DMS 273 (cell line): ENCODE measurements around the gene TDRD3.
"Not testable (repeated sequence)": the region's sequence is repeated elsewhere in the genome, so short reads cannot be mapped to it uniquely, and the experiment has no call there.

Experiments
- DNase-seq: peaks from one replicate; lab custom pipeline; 2025; ENCODE audit not compliant: unreplicated experiment; lab: John Stamatoyannopoulos, UW

Gene TDRD3

DNA sequence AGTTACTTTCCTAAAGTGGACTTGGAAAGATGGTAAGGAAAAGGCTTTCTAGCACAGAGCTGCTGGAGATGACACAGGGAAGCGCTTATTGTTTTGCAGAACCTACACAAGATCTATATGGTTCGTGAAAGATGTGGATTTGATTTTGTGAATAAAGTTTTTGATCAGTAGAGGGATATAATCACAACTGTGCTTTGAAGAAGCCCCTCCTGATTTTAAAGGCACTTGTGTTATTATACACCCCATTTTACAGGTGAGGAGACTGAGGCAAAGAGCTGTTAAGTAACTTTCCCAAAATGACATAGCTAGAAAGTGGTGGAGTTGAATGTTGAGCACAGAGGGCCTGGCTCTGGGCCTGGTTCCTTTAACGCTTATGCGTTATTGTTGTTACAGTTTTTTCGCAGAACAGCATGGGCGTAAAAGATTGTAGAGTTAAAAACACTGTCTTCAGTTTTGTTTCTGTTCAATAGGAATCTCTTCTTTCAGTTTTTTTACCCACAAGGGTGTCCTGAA, 1.4 kb downstream of the TDRD3 start:
- peak; percentile 44 for DNase-seq

DNA sequence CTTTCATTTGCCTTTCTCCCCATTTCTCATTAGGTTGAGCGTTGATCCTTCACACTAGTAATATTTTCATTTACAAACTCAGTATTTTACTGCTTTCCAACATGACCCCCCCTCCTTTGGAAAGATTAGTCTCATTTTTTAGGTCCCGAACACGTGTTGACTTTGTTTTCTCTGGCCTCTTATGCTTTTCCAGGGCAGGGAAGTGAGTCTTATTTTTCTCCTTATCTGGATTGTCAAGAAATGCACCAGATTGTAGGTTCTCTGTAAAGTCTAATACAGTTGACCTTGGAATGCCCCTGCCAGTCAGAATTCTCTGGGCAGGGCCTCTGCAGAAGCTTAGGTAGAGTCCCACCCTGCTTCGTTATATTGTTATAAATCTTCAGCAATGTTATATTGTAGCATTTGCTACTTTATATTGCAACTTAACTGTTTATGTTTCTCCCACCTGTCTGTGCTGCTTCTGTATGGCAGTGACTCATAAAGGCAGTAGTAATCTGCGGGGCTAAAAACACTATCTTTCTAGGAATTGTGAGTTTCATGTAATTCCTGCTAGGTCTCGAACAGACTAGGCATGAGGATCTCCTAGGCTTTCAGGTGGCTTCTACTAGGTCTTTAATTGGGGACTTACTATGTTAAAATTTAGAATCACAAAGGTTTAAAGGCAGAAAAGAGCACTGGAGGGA, 2.0 kb downstream of the TDRD3 start:
- DNase-seq: peak; percentile 38

DNA sequence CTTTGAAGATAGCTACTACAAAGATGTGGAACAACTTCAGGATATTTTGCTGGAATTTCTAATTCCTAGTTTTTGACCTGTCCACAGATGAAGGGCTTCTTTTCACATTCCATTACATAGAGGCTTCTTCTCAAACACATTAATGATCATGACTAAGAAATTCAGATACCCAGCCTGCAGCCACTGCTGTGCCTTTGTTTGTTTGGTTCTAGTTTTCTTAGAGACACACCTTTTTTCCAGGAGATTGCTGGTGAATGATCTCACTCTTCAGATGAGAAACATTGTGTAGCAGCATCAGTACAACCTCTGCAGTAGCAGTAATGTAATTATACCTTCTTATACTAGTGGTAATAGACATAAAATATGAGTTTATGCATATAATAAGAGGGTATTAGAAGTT, 5.0 kb downstream of the TDRD3 start:
- DNase-seq: no peak

DNA sequence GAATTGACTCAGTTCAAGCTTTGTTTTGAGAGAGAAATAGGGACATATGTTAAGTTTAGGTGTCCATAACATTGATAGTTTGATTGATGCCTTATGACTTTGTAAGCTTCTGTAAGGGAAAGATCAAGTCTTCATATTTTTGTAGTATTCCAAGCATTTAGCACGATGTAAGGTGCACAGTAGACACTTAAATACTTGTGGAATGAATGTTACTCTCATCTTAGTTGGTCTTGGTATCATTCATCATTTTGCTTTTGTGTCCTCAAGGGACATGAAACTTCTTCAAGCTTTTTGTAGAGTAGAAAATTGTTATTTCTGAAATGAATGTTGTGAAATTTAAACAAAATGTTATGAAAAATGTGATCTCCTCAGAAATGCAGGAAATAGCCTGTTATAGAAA, 10.1 kb downstream of the TDRD3 start:
- DNase-seq: no peak

DNA sequence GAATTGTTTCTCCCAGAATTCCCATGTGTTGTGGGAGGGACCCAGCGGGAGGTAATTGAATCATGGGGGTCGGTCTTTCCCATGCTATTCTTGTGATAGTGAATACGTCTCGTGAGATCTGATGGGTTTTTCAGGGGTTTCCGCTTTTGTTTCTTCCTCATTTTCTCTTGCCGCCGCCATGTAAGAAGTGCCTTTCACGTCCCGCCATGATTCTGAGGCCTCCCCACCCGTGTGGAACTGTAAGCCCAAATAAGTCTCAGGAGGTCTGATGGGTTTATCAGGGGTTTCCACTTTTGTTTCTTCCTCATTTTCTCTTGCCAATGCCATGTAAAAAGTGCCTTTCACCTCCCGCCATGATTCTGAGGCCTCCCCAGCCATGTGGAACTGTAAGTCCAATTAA, 10.8 kb downstream of the TDRD3 start:
- not testable (repeated sequence) for DNase-seq

DNA sequence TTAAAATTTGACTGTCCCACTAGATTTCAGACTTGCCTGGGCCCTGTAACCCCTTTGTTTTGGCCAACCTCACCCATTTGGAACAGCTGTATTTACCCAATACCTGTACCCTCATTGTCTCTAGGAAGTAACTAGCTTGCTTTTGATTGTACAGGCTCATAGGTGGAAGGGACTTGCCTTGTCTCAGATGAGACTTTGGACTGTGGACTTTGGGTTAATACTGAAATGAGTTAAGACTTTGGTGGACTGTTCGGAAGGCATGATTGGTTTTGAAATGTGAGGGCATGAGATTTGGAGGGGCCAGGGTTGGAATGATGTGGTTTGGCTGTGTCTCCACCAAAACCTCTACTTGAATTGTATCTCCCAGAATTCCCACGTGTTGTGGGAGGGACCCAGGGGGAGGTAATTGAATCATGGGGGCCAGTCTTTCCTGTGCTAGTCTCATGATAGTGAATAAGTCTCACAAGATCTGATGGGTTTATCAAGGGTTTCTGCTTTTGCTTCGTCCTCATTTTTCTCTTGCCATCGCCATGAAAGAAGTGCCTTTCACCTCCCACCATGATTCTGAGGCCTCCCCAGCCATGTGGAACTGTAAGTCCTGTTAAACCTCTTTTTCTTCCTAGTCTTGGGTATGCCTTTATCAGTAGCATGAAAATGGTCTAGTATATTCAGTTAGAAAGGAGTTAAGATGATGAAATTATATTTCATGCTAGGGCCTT, 12.7 kb downstream of the TDRD3 start:
- DNase-seq: not testable (repeated sequence)

DNA sequence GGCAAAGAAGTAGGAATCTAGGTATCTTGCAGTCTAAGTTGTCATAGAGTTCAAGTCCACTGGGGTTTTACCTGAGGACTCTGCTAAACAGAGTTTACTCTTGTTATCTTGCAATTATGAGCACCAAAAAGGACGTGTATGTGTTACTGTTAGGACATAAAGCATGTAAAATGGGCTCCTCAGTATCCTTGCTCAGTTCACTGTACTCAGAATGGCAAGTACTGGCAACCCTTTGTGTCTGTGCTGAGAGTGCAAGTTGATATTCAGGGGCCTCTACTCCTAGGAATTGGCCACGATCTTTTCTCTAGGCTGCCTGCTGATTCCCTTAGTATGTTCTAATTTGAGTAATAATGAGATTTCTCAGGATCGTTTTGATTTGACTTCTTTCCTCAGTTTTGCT, 13.3 kb downstream of the TDRD3 start:
- no peak for DNase-seq

DNA sequence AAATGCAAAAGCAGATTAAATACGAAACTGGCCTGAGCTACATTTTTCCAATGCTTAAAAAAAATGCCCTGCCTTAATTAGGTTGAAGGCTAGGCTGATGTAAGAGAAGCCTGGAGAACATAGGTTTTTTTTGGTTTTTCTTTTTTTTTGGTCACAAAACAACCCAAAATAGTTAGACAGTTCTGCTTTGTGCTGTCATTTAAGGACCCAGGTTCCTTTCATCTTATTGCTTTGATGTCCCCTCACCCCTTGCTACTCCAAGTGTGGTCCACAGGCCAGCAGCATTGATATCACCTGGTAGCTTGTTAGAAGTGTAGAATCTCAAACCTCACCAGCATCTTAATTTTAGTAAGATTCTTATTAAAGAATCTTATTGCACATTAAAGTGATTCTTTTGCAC, 14.4 kb downstream of the TDRD3 start:
- no peak for DNase-seq

DNA sequence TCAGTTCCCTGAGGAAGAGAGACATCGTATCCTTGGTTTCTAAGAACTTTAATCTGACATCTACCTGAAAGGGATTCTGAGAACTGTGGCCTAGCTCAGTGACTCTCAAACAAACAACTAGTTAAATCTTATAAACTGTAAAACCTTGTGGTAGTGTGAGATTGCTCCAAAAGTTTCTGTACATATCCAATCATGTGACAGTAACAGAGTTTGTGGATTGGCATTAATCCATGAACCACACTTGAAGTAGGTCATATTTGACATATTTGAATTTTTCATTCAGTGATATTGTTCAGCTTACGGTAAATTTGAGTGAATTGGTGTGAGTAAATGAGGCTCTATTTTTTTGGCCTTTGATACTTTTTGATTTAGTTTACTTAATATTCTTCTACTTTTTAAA, 15.0 kb downstream of the TDRD3 start:
- no peak for DNase-seq

DNA sequence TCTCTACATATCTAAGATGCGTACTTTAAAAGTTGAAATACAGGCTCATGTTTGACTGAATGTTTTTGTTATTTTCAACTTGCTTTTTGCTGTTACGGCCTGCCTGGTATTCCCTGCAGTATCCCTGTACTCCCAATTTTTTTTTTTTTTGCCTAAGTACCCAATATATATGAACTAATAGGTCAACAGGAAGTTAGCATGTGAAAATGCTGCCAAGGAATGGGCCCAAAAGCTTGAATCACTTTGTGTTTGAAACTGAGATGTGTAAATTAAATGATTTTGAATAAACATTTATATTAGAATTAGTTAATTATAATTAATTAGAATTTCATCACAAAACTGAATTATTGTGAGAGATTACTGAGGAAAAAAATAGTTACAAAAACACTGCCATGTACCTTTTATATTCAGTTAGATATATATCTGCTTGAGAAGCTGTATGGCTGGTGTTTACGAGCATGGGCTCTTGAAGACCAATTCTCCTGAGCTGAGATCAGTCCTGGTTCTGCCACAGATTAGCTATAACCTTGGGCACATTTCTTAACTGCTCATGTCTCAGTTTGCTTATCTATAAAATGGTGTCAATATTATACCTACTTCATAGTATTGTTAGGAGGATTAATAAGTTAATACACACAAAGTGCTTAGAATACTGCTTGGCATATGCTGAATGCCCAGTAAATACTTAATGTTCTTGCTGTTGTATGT, 16.0 kb downstream of the TDRD3 start:
- DNase-seq: peak; percentile 1

DNA sequence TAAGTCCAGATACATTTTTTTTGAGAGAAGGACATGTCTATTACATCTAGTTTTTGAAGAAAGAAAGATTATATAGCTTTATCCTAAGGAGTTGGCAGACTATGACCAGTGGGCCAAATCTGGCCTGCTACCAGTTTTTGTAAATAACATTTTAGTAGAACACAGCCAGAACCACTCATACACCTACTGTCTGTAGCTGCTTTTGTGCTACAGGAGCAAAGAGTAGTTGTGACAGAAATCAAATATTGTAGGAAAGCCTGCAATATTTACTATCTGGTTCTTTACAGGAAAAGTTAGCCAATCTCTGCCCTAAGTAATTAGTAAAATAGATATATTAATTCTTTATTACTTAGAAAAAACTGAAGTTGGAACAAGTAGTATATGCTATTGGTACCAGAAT, 17.2 kb downstream of the TDRD3 start:
- no peak for DNase-seq

DNA sequence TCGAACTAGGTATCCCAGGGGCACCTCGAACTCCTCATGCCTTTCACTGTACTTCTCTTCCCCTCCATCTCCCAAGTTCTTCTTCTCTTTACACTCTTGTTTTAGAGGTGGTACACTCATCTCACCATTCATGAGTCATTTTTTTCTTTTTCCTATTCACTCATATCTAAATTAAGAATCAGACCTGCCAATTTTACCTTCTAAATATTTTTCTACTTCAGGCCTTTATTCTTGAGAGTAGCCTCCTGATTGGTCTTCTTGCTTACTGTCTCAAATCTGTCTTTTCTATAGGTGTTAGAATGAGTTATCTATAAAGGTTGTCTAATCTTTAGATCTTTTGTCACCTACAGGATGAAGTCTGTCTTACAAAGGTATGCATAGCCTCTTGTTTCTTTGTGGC, 20.7 kb downstream of the TDRD3 start:
- DNase-seq: no peak

DNA sequence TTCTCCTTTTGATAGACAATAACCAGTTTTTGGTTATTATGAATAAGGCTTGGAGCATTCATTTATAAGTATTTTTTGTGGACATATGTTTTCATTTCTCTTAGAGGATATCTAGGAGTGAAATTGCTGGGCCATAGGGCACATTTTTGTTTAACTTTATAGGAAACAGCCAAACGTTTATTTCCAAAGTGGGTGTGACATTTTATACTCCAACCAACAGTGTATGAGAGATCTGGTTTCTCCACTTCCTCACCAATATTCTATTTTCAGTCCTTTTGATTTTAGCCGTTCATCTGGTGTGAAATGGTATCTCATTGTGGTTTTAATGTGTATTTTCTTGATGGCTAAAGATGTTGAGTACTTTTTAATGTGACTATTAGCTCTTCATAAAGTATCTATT, 21.9 kb downstream of the TDRD3 start:
- DNase-seq: no peak

DNA sequence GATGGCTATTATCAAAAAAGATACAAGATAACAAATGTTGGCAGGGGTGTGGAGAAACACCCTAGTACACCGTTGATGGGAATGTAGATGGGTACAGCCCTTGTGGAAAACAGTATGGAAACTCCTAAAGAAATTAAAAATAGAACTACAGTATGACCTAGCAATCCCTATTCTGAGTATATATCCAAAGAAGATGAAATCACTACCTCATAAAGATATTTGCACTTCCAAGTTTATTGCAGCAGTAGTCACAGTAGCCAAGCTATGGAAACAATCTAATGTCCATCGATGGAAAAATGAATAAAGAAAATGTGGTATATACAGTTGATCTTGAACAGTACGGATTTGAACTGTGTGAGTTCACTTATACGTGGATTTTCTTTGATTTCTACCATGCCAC, 28.3 kb downstream of the TDRD3 start:
- DNase-seq: no peak

DNA sequence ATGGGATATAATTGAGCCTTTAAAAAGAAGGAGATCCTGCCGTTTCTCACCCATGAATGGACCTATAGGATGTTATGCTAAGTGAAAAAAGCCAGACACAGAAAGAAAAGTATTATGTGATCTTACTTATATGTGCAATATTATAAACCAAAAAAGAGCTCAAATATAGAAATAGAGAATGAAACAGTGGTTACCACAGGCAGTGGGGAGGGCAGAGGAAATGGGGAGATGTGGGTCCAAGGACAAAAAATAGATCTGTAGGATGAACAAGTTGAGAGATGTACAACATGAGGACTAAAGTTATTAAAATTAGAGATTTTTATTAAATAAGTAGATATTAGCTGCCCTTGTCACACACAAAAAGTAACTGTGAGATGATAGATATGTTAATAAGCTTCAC, 29.1 kb downstream of the TDRD3 start:
- DNase-seq: no peak

DNA sequence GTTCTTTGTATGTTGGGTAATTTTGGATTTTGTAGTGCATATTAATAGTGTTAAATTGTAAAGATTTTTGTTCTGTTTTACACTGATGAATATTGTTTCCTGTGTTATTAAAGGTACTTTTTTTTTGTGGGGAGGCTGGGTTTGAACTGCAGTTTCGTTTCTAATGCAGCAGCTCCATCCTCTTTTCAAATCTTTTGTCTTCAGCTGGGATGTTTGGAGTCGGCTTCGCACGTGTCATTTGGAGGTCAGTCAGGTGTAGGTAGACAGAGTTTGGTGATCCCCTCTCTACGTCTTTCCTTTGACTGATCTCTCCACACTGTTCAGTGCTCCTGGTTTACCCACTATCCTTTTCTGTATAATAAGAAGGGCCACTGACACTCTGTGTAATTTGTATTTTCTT, 30.3 kb downstream of the TDRD3 start:
- no peak for DNase-seq

DNA sequence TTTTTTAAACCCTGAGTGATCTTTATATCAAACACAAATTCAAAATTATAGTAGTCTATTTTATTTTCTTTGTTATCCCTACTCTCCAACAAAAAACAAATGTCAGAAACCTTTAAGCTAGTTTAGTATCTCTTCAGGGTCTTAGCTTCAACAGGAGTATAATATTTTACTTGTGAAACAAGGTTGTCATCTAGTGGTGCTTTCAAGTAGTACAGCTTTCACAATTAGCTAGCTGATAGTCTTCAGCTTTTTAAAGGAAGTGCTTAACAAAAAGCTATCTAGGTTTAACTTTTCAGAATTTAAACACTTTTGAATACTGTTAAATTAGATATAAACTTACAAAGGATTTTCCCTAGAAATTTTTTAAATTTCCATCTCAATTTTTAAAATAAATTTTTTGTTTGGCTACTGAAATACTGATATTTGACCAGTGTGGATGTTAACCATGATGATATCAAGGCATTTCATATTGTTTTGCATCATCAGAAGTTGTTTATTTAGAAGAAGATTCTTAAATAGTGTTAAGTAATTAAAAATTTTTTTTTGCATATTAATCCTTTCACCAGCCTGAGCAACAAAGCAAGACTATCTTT, 34.2 kb downstream of the TDRD3 start:
- peak; percentile 68 for DNase-seq

DNA sequence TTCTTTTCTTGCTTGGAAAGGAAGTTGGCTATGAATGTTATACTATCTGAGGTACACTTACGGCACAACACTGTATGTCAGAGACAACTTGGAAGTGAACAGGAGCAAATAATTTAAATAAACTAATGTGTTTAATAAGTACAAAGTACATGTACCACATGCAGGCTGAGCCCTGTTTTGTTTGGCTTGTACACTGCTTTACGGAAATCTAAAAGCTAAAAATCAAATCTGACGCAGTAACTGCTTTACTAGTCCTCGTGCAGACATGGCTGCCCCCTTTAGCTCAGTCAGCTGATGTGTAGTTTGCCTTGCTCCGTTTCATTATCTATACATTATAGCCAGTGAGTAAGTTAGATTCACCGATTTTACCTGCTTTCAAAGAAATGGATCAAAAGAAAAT, 36.5 kb downstream of the TDRD3 start:
- no peak for DNase-seq

DNA sequence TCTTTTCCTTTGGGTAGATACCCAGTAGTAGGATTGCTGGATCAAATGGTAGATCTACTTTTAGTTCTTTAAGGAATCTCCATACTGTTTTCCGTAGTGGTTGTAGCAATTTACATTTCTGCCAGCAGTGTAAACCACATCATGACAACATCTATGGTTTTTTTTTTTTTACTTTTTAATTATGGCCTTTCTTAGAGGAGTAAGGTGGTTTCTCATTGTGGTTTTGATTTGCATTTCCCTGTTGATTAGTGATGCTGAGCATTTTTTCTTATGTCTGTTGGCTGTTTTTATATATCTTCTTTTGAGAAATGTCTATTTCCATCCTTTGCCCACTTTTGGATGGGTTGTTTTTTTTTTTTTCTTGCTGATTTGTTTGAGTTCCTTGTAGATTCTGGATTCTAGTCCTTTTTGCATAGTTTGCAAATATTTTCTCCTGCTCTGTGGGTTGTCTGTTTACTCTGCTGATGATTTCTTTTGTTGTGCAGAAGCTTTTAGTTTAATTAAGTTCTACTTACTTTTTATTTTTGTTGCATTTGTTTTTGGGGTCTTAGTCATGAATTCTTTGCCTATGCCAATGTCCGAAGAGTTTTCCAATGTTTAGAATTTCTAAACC, 38.8 kb downstream of the TDRD3 start:
- no peak for DNase-seq

DNA sequence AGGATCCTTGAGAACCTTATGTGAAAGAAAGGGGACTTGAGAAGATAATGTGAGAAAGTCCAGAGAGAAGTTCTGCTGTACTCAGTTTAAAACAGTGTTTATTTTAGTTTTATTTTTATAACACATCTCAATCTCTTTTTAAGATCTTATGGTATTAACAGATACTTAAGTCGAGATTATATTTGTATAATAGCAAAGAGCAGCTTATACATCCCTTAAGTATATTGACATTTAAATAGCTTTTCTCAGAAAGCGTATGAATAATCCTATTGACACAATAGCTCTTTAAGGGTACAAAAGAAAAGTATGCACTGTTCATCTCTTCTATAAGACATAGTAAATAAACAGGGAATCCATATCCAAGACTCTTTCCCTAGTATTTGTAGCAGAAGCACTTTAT, 42.2 kb downstream of the TDRD3 start:
- DNase-seq: no peak

DNA sequence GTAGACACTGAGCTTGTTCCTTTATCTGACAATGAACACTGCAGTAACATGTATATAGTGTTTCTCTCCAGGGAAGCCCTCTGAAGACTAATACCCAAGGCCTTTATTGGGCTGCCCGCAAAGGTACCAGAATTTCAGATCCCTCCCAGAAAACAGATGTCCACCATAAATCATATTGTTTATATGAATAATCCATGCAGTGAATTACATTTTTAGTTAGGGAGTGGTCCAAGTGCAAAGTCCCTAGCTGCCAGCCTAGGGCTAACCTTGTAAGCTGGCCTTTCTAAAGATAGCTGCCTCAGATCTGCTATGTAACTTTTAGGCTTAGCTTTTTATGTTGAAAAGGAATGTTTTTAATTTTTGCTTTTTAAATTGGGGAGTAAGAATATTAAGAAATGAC, 44.7 kb downstream of the TDRD3 start:
- no peak for DNase-seq
